ENCODE measurements around the gene SIGLEC12. TPM values are rescaled to one million over a fixed set of nuclear protein-coding genes. Genes with fewer than 3 reads are reported as not detected.
A peak's percentile ranks its signal among the peaks of the same experiment; 100 is the strongest.

Gene SIGLEC12
- total and polyA plus RNA-seq, 9 of the 15 experiments (the other 6 are each of a cell fraction or from before 2014, with no cell fraction given): 0.08 to 1.3 (median 0.54) TPM

DNA sequence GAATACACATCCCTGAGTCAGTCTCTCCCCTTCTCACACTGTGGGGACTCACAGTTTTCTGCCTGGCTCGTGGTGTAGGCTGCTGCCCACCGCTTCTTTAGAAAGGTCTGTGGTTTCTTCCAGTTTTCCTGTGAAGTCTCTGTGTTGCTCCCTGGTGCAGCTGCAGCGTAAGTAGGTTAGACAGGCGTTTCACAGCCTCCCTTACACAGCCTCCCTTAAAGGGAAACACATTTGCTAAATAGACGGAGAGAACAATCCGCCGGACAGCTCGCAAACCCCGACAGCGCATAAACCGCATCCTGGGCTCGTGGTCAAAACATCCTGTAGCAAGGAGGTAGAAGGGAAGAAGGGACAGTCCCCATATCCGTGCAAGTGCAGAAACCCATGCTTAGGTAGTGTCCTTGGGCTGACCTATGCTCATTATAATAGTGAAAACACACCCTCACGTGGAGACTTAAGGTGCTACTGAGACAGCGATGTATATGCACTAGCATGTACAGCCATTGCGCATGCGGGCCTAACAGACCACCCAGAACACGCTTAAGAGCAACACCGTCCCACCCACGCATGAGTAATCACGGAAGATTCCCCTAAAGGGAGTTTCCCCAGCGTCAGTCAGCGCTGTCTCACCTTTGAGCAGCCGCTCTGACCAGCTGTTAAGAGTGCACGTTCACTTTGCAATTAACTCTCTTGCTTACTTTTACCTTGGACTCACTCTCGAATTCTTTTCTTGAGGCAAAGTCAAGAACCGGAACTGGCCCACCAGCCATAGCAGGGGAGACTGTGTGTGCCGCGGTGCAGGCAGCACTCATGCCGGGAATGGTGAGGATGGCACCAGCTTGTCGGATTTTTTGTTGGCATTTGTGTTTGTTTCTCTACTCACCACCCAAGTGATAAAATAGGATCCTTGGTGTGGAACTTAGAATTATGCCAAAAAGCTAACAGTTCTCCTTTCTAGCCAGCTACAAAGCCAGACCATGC is 59.9 kb downstream of the SIGLEC12 start (continued):
- TF ChIP-seq RBM14 (IDR thresholded peaks at IDR 0.05; ENCODE audit: borderline replicate concordance, insufficient read depth, low read depth, low read length) (no peak), FOXK1 (CRISPR knock-in tag; IDR thresholded peaks at IDR 0.05; ENCODE audit: borderline replicate concordance) (0 out of 2 replicates have a peak, but pooled peaks have one; percentile 36), MAZ (CRISPR knock-in tag; conservative IDR thresholded peaks at IDR 0.05 in 1 of 2, IDR thresholded peaks at IDR 0.05 in 1 of 2) (no peak), NR4A1 (CRISPR knock-in tag; IDR thresholded peaks at IDR 0.05) (no peak), NR4A1 (tag; IDR thresholded peaks at IDR 0.05) (0 out of 2 replicates have a peak, but pooled peaks have one; percentile 21), POLR2A (conservative IDR thresholded peaks at IDR 0.05) (0 out of 2 replicates have a peak, but pooled peaks have one; percentile 44), C11orf30 (IDR thresholded peaks at IDR 0.05; ENCODE audit: low read depth) (no peak), BDP1 (IDR thresholded peaks at IDR 0.05; ENCODE audit: insufficient read depth, insufficient read length) (no peak)
- TF ChIP-seq, protein P1, sequence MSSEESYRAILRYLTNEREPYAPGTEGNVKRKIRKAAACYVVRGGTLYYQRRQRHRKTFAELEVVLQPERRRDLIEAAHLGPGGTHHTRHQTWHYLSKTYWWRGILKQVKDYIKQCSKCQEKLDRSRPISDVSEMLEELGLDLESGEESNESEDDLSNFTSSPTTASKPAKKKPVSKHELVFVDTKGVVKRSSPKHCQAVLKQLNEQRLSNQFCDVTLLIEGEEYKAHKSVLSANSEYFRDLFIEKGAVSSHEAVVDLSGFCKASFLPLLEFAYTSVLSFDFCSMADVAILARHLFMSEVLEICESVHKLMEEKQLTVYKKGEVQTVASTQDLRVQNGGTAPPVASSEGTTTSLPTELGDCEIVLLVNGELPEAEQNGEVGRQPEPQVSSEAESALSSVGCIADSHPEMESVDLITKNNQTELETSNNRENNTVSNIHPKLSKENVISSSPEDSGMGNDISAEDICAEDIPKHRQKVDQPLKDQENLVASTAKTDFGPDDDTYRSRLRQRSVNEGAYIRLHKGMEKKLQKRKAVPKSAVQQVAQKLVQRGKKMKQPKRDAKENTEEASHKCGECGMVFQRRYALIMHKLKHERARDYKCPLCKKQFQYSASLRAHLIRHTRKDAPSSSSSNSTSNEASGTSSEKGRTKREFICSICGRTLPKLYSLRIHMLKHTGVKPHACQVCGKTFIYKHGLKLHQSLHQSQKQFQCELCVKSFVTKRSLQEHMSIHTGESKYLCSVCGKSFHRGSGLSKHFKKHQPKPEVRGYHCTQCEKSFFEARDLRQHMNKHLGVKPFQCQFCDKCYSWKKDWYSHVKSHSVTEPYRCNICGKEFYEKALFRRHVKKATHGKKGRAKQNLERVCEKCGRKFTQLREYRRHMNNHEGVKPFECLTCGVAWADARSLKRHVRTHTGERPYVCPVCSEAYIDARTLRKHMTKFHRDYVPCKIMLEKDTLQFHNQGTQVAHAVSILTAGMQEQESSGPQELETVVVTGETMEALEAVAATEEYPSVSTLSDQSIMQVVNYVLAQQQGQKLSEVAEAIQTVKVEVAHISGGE (CRISPR knock-in tag; IDR thresholded peaks at IDR 0.05): 0 out of 6 replicates have a peak, but pooled peaks of 1 of the 3 experiments have one; percentile 32
- TF ChIP-seq, protein P2, sequence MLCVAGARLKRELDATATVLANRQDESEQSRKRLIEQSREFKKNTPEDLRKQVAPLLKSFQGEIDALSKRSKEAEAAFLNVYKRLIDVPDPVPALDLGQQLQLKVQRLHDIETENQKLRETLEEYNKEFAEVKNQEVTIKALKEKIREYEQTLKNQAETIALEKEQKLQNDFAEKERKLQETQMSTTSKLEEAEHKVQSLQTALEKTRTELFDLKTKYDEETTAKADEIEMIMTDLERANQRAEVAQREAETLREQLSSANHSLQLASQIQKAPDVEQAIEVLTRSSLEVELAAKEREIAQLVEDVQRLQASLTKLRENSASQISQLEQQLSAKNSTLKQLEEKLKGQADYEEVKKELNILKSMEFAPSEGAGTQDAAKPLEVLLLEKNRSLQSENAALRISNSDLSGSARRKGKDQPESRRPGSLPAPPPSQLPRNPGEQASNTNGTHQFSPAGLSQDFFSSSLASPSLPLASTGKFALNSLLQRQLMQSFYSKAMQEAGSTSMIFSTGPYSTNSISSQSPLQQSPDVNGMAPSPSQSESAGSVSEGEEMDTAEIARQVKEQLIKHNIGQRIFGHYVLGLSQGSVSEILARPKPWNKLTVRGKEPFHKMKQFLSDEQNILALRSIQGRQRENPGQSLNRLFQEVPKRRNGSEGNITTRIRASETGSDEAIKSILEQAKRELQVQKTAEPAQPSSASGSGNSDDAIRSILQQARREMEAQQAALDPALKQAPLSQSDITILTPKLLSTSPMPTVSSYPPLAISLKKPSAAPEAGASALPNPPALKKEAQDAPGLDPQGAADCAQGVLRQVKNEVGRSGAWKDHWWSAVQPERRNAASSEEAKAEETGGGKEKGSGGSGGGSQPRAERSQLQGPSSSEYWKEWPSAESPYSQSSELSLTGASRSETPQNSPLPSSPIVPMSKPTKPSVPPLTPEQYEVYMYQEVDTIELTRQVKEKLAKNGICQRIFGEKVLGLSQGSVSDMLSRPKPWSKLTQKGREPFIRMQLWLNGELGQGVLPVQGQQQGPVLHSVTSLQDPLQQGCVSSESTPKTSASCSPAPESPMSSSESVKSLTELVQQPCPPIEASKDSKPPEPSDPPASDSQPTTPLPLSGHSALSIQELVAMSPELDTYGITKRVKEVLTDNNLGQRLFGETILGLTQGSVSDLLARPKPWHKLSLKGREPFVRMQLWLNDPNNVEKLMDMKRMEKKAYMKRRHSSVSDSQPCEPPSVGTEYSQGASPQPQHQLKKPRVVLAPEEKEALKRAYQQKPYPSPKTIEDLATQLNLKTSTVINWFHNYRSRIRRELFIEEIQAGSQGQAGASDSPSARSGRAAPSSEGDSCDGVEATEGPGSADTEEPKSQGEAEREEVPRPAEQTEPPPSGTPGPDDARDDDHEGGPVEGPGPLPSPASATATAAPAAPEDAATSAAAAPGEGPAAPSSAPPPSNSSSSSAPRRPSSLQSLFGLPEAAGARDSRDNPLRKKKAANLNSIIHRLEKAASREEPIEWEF (CRISPR knock-in tag; IDR thresholded peaks at IDR 0.05): no peak
- TF ChIP-seq, protein P3, sequence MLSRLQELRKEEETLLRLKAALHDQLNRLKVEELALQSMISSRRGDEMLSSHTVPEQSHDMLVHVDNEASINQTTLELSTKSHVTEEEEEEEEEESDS (CRISPR knock-in tag; IDR thresholded peaks at IDR 0.05): no peak
- TF ChIP-seq, protein P4, sequence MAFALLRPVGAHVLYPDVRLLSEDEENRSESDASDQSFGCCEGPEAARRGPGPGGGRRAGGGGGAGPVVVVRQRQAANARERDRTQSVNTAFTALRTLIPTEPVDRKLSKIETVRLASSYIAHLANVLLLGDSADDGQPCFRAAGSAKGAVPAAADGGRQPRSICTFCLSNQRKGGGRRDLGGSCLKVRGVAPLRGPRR (CRISPR knock-in tag; IDR thresholded peaks at IDR 0.05): no peak

Data from K562 (cell line).